Motor neuron (in vitro differentiated cells): ENCODE measurements around the gene SNX32. TPM values are rescaled to one million over a fixed set of nuclear protein-coding genes. Genes with fewer than 3 reads are reported as not detected.

Experiments
- ATAC-seq, 8 experiments: fragments of 200-7000 bp; cut with Tn5 transposase; replicated peaks in 6 of 8; 2 replicates each; pipeline ENCODE4 v1.8.0; 2021; ENCODE audit warnings: mild to moderate bottlenecking in 8 of 8, moderate library complexity in 8 of 8
- H3K27ac ChIP-seq, 2 donors: fragments of 250-450 bp; sonication (Bioruptor Pico); 2 replicates each; pipeline ENCODE4 v1.9.0; 2021; ENCODE audit warnings: antibody characterized with exemption in 2 of 2, mild to moderate bottlenecking in 2 of 2, moderate library complexity in 1 of 2
- H3K4me1 ChIP-seq, 2 donors: fragments of 250-450 bp; sonication (Bioruptor Pico); replicated peaks in 1 of 2; 2 replicates each; pipeline ENCODE4 v1.6.1; 2021; ENCODE audit warnings: antibody characterized with exemption in 2 of 2, mild to moderate bottlenecking in 2 of 2, moderate library complexity in 1 of 2
- H3K4me3 ChIP-seq, 5 donors: fragments of 250-450 bp; sonication (Bioruptor Pico); 2 replicates each; pipeline ENCODE4 v1.9.0; 2021; ENCODE audit warnings: antibody characterized with exemption in 5 of 5, mild to moderate bottlenecking in 5 of 5, moderate library complexity in 4 of 5
- WGBS, 10 experiments: fragments of 450-650 bp; shearing (Covaris generic); methylation state at CpG; one replicate each; pipeline ENCODE4 v1.0.0; 2022; 5-methylcytosine and 5-hydroxymethylcytosine counted together
- in situ Hi-C, 9 experiments: fragments of 400-800 bp; cut with MboI; loops; one replicate each; pipeline ENCODE4 v1.15.0; 2021; ENCODE audit warnings: low sequenced_read_pairs in 9 of 9, low pct_unique_long_range_greater_than_20kb in 2 of 9; ENCODE audit not compliant: unreplicated experiment in 9 of 9
- total RNA-seq, 8 experiments: library from RNA; unstranded; fragments of 300-600 nt; gene quantifications; 2 replicates each; pipeline versions ENCODE4 v1.2.3 to v1.2.4, GENCODE V29; 2022

The SNX32 gene
- 1 to 10 TPM; 1.5 to 6.7 (median 4.2) TPM for total RNA-seq

GRCh38 chr11:65833297-65834030 lies at the start of gene SNX32:
SNX32 (plus strand) TSS chr11:65833963; CDS start chr11:65834066, 103 bp downstream.
- 0 to 7% (median 3%) methylated on average over 3 to 12 of the region's 63 CpGs; no CpG with 5 or more reads in 6 of the 10 experiments for whole genome bisulfite sequencing, 10 experiments
- peak within 1 kb of the TSS; percentile 52 to 72 (median 67) for H3K4me3 ChIP-seq
- in situ Hi-C loops, result no loop called here
- ATAC-seq, result peak; percentile 98 to 100 (median 99)
- peak within 1 kb of the TSS in 1 of 2 donors; percentile 32 for H3K27ac ChIP-seq
- H3K4me1 ChIP-seq, result peaks cover 4 to 11% of the 10 kb centered on the region in 2 donors

GRCh38 chr11:65785319-65786007 lies 48.3 kb upstream of the SNX32 start:
- peaks cover 6% of the 10 kb centered on the region in 2 donors for H3K4me1 ChIP-seq
- no peak for ATAC-seq
- H3K27ac ChIP-seq, result no peak overlapping the region
- in situ Hi-C loops, result no loop called here
- no peak overlapping the region for H3K4me3 ChIP-seq
- WGBS, 10 experiments, result 54 to 100% (median 86%) methylated on average over 1 to 5 of the region's 8 CpGs; no CpG with 5 or more reads in 3 of the 10 experiments

GRCh38 chr11:65786008-65786785 lies 47.6 kb upstream of the SNX32 start:
- WGBS, 10 experiments, result 0 to 69% (median 38%) methylated on average over 1 to 16 of the region's 74 CpGs; no CpG with 5 or more reads in 3 of the 10 experiments
- peak overlapping the region in 3 of 5 donors; percentile 0 to 7 (median 7) for H3K4me3 ChIP-seq
- ATAC-seq, result peak in 5 of 8 experiments; percentile 2 to 15 (median 13)
- H3K4me1 ChIP-seq, result peaks cover 6% of the 10 kb centered on the region in 2 donors
- H3K27ac ChIP-seq, result no peak overlapping the region
- in situ Hi-C loops, result no loop called here

GRCh38 chr11:65786786-65787636 lies 46.8 kb upstream of the SNX32 start, which contains the start of gene OVOL1:
OVOL1 (plus strand) TSS chr11:65787063; CDS start chr11:65787374, 311 bp downstream.
- H3K4me3 ChIP-seq, result peak within 1 kb of the TSS in 3 of 5 donors; percentile 0 to 7 (median 7)
- no peak within 1 kb of the TSS for H3K27ac ChIP-seq
- peak in 6 of 8 experiments; percentile 6 to 27 (median 20) for ATAC-seq
- H3K4me1 ChIP-seq, result peaks cover 4 to 6% of the 10 kb centered on the region in 2 donors
- in situ Hi-C loops, result no loop called here
- 0 to 2% methylated on average over 1 to 10 of the region's 112 CpGs; no CpG with 5 or more reads in 8 of the 10 experiments for WGBS, 10 experiments

GRCh38 chr11:65787649-65788622 lies 45.8 kb upstream of the SNX32 start:
- peaks cover 4 to 6% of the 10 kb centered on the region in 2 donors for H3K4me1 ChIP-seq
- in situ Hi-C loops, result no loop called here
- peak in 3 of 8 experiments; percentile 15 to 26 (median 23) for ATAC-seq
- no peak overlapping the region for H3K4me3 ChIP-seq
- H3K27ac ChIP-seq, result no peak overlapping the region
- 0 to 5% (median 2%) methylated on average over 2 to 10 of the region's 64 CpGs; no CpG with 5 or more reads in 5 of the 10 experiments for WGBS, 10 experiments

GRCh38 chr11:65788821-65789220 lies 44.9 kb upstream of the SNX32 start:
- no peak overlapping the region for H3K27ac ChIP-seq
- 0 to 88% (median 60%) methylated on average over 1 to 4 of the region's 6 CpGs; no CpG with 5 or more reads in 3 of the 10 experiments for WGBS, 10 experiments
- ATAC-seq, result no peak
- peaks cover 4 to 6% of the 10 kb centered on the region in 2 donors for H3K4me1 ChIP-seq
- in situ Hi-C loops, result no loop called here
- no peak overlapping the region for H3K4me3 ChIP-seq

GRCh38 chr11:65789230-65790103 lies 44.3 kb upstream of the SNX32 start:
- no peak for ATAC-seq
- Histone ChIP-seq H3K4me1 (peaks cover 4 to 6% of the 10 kb centered on the region in 2 donors), H3K27ac (no peak overlapping the region), H3K4me3 (no peak overlapping the region)
- in situ Hi-C loops, result no loop called here
- 75 to 93% (median 88%) methylated on average over 2 to 7 of the region's 14 CpGs; no CpG with 5 or more reads in 4 of the 10 experiments for WGBS, 10 experiments

- Histone ChIP-seq H3K27ac (no peak overlapping the region), H3K4me3 (no peak overlapping the region), H3K4me1 (peaks cover 4 to 6% of the 10 kb centered on the region in 2 donors)
- ATAC-seq, result peak in 1 of 8 experiments; percentile 14
- WGBS, 10 experiments, result 48 to 100% (median 86%) methylated on average over 1 to 10 of the region's 13 CpGs; no CpG with 5 or more reads in 3 of the 10 experiments
- in situ Hi-C loops, result no loop called here
These were observed 43.5 kb upstream of the SNX32 start for GRCh38 chr11:65790104-65790901.

- H3K4me1 ChIP-seq, result peaks cover 4 to 6% of the 10 kb centered on the region in 2 donors
- in situ Hi-C loops, result no loop called here
- no peak overlapping the region for H3K4me3 ChIP-seq
- WGBS, 10 experiments, result 81 to 100% (median 100%) methylated on average over 1 to 6 of the region's 18 CpGs; no CpG with 5 or more reads in 7 of the 10 experiments
- no peak overlapping the region for H3K27ac ChIP-seq
- ATAC-seq, result no peak
These were observed 42.7 kb upstream of the SNX32 start for GRCh38 chr11:65790902-65791650.
